ENCODE results near the gene PHACTR2.
"Not testable (repeated sequence)": the region's sequence is repeated elsewhere in the genome, so short reads cannot be mapped to it uniquely, and the experiment has no call there.

The PHACTR2 gene

DNA sequence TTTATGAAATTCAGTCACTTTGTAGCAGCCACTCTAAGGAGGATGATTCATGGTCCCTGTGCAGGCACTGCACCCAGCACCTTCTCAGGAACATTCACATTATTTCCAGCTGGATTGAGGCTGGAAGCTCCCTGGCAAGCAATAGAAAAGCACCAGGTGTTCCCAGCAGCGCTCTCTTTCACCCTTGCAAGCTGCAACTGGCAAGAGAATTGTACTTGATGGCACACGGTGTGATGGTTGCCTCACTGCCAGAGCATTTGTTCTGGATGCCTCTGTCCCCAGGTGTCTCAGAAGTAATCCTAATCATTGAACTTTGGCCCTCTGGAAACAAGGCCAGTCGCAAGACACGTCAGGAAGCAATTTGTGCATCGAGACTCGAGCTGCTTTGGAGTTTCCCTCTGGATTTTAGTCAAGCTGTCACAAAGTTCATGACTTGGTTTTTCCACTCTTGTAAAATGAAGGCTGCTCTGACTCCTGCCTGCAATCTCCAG is 24.9 kb upstream of the PHACTR2 start:
- H3K4me2 ChIP-seq (ENCODE audit: insufficient read depth, low read length) = no peak overlapping the region
- H3K27ac ChIP-seq (ENCODE audit: low read length) = no peak overlapping the region
- no peaks in the 10 kb centered on the region for H4K20me1 ChIP-seq (ENCODE audit: insufficient read depth, low read length)
- no peaks in the 10 kb centered on the region for H3K27me3 ChIP-seq (ENCODE audit: insufficient read depth, low read length, poor library complexity)
- no peak overlapping the region for H3K9ac ChIP-seq (ENCODE audit: low read depth, low read length)
- H3K79me2 ChIP-seq (ENCODE audit: insufficient read depth, low read length) = no peaks in the 10 kb centered on the region
- no peaks in the 10 kb centered on the region for H3K36me3 ChIP-seq (ENCODE audit: insufficient read depth, low read length)
- ATAC-seq (ENCODE audit: insufficient read depth, low read depth) (no peak), DNase-seq (no peak)
- no peak overlapping the region for H2AFZ ChIP-seq (ENCODE audit: low read depth, low read length)
- TF ChIP-seq, protein P1, sequence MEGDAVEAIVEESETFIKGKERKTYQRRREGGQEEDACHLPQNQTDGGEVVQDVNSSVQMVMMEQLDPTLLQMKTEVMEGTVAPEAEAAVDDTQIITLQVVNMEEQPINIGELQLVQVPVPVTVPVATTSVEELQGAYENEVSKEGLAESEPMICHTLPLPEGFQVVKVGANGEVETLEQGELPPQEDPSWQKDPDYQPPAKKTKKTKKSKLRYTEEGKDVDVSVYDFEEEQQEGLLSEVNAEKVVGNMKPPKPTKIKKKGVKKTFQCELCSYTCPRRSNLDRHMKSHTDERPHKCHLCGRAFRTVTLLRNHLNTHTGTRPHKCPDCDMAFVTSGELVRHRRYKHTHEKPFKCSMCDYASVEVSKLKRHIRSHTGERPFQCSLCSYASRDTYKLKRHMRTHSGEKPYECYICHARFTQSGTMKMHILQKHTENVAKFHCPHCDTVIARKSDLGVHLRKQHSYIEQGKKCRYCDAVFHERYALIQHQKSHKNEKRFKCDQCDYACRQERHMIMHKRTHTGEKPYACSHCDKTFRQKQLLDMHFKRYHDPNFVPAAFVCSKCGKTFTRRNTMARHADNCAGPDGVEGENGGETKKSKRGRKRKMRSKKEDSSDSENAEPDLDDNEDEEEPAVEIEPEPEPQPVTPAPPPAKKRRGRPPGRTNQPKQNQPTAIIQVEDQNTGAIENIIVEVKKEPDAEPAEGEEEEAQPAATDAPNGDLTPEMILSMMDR (IDR thresholded peaks at IDR 0.05; ENCODE audit: borderline replicate concordance, extremely low read depth, low read length, poor library complexity, severe bottlenecking) = no peak
- TF ChIP-seq EZH2 (IDR thresholded peaks at IDR 0.05; ENCODE audit: borderline replicate concordance, low read depth, low read length, severe bottlenecking) = no peak
- H3K4me1 ChIP-seq (ENCODE audit: insufficient read depth, low read length) = no peaks in the 10 kb centered on the region
- H3K9me3 ChIP-seq (ENCODE audit: insufficient read depth, low read length, severe bottlenecking) = no peaks in the 10 kb centered on the region
- no peak overlapping the region for H3K4me3 ChIP-seq (ENCODE audit: low read depth in 1 of 2, low read length in 2 of 2)

DNA sequence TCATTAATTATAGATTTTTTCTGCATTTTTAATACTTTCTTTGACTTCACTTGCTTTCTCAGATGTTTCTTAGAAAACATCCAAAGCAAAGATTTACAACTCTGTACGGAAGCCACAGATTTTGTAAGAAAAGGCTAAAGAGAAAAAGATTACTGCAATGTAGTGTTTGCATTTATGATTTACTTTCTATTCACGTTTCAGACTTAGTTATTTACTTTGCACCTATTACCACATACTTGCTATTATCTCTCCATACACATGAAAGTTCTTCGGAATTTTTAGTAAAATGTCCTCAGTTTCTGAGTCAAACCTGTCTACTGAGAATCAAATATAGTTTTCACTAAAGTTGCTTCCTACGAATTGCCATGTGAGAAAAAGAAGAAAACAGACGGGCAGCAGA is 22.2 kb upstream of the PHACTR2 start:
- TF ChIP-seq, protein P1 (IDR thresholded peaks at IDR 0.05; ENCODE audit: borderline replicate concordance, extremely low read depth, low read length, poor library complexity, severe bottlenecking) = no peak
- no peak for TF ChIP-seq EZH2 (IDR thresholded peaks at IDR 0.05; ENCODE audit: borderline replicate concordance, low read depth, low read length, severe bottlenecking)
- no peak for ATAC-seq (ENCODE audit: insufficient read depth, low read depth)
- no peak overlapping the region for H3K27ac ChIP-seq (ENCODE audit: low read length)
- no peak overlapping the region for H3K9ac ChIP-seq (ENCODE audit: low read depth, low read length)
- no peaks in the 10 kb centered on the region for H3K9me3 ChIP-seq (ENCODE audit: insufficient read depth, low read length, severe bottlenecking)
- H3K4me1 ChIP-seq (ENCODE audit: insufficient read depth, low read length) = no peaks in the 10 kb centered on the region
- DNase-seq = no peak
- H3K4me3 ChIP-seq (ENCODE audit: low read depth in 1 of 2, low read length in 2 of 2) = no peak overlapping the region
- H3K4me2 ChIP-seq (ENCODE audit: insufficient read depth, low read length) = no peak overlapping the region
- H4K20me1 ChIP-seq (ENCODE audit: insufficient read depth, low read length) = no peaks in the 10 kb centered on the region
- no peaks in the 10 kb centered on the region for H3K27me3 ChIP-seq (ENCODE audit: insufficient read depth, low read length, poor library complexity)
- no peaks in the 10 kb centered on the region for H3K36me3 ChIP-seq (ENCODE audit: insufficient read depth, low read length)
- no peak overlapping the region for H2AFZ ChIP-seq (ENCODE audit: low read depth, low read length)
- H3K79me2 ChIP-seq (ENCODE audit: insufficient read depth, low read length) = no peaks in the 10 kb centered on the region

DNA sequence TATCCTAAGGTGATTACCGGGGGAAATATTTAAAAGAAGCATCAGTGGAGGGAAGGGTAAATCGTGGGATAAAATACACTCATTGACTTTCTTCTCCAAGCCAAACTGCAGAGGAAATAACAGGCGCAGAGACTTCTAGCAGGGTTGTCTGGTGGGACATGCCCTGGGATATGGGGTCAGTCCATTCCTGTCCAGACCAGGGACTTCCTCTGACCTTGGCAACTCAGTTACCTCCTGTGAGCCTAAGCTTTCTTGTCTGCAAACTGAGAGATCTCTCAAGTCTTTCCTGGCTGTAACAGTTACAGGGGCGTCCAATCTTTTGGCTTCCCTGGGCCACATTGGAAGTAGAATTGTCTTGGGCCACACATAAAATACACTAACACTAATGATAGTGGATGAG is 21.7 kb upstream of the PHACTR2 start:
- no peaks in the 10 kb centered on the region for H3K36me3 ChIP-seq (ENCODE audit: insufficient read depth, low read length)
- H3K4me2 ChIP-seq (ENCODE audit: insufficient read depth, low read length) = no peak overlapping the region
- H4K20me1 ChIP-seq (ENCODE audit: insufficient read depth, low read length) = no peaks in the 10 kb centered on the region
- no peaks in the 10 kb centered on the region for H3K79me2 ChIP-seq (ENCODE audit: insufficient read depth, low read length)
- TF ChIP-seq EZH2 (IDR thresholded peaks at IDR 0.05; ENCODE audit: borderline replicate concordance, low read depth, low read length, severe bottlenecking) = no peak
- TF ChIP-seq, protein P1 (IDR thresholded peaks at IDR 0.05; ENCODE audit: borderline replicate concordance, extremely low read depth, low read length, poor library complexity, severe bottlenecking) = no peak
- no peaks in the 10 kb centered on the region for H3K27me3 ChIP-seq (ENCODE audit: insufficient read depth, low read length, poor library complexity)
- H3K4me1 ChIP-seq (ENCODE audit: insufficient read depth, low read length) = no peaks in the 10 kb centered on the region
- H3K9ac ChIP-seq (ENCODE audit: low read depth, low read length) = no peak overlapping the region
- no peak overlapping the region for H3K4me3 ChIP-seq (ENCODE audit: low read depth in 1 of 2, low read length in 2 of 2)
- ATAC-seq (ENCODE audit: insufficient read depth, low read depth) (no peak), DNase-seq (no peak)
- no peak overlapping the region for H3K27ac ChIP-seq (ENCODE audit: low read length)
- H3K9me3 ChIP-seq (ENCODE audit: insufficient read depth, low read length, severe bottlenecking) = no peaks in the 10 kb centered on the region
- H2AFZ ChIP-seq (ENCODE audit: low read depth, low read length) = no peak overlapping the region

DNA sequence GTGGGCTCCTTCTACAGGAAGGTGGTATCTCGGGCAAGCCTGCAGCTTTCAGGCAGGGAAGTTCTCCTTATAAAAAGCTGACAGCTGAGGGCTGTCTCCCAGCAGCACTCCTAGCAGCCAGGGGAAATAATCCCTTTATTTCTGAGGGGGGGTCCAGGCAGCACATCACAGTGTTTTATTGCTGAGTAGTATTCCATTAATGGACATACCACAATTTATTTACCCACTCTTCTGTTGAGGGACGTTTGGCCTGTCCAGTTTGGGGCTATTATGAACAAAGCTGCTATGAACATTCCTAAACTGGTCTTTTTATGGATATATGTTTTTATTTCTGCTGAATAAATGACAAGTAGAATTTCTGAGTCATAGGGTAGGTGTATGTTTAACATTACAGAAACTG is 20.0 kb upstream of the PHACTR2 start:
- Histone ChIP-seq H4K20me1 (ENCODE audit: insufficient read depth, low read length) (no peaks in the 10 kb centered on the region), H3K9me3 (ENCODE audit: insufficient read depth, low read length, severe bottlenecking) (no peaks in the 10 kb centered on the region), H3K4me2 (ENCODE audit: insufficient read depth, low read length) (no peak overlapping the region), H3K27ac (ENCODE audit: low read length) (no peak overlapping the region), H3K79me2 (ENCODE audit: insufficient read depth, low read length) (no peaks in the 10 kb centered on the region), H3K27me3 (ENCODE audit: insufficient read depth, low read length, poor library complexity) (no peaks in the 10 kb centered on the region), H2AFZ (ENCODE audit: low read depth, low read length) (no peak overlapping the region), H3K4me3 (ENCODE audit: low read depth in 1 of 2, low read length in 2 of 2) (no peak overlapping the region), H3K9ac (ENCODE audit: low read depth, low read length) (no peak overlapping the region), H3K36me3 (ENCODE audit: insufficient read depth, low read length) (no peaks in the 10 kb centered on the region), H3K4me1 (ENCODE audit: insufficient read depth, low read length) (no peaks in the 10 kb centered on the region)
- DNase-seq (no peak), ATAC-seq (ENCODE audit: insufficient read depth, low read depth) (no peak)
- TF ChIP-seq EZH2 (IDR thresholded peaks at IDR 0.05; ENCODE audit: borderline replicate concordance, low read depth, low read length, severe bottlenecking) = no peak
- TF ChIP-seq, protein P1 (IDR thresholded peaks at IDR 0.05; ENCODE audit: borderline replicate concordance, extremely low read depth, low read length, poor library complexity, severe bottlenecking) = no peak

DNA sequence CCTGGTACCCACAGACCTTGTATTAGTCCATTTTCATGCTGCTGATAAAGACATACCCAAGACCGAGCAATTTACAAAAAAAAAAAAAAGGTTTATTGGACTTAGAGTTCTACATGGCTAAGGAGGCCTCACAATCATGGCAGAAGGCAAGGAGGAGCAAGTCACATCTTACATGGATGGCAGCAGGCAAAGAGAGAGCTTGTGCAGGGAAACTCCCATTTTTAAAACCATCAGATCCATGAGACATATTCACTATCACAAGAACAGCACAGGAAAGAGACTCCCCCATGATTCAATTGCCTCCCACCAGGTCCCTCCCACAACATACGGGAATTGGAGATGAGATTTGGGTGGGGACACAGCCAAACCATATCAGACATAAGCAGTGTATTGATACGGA is 17.6 kb upstream of the PHACTR2 start:
- not testable (repeated sequence) for H3K4me3 ChIP-seq (ENCODE audit: low read depth in 1 of 2, low read length in 2 of 2); H2AFZ ChIP-seq (ENCODE audit: low read depth, low read length); H3K4me1 ChIP-seq (ENCODE audit: insufficient read depth, low read length); DNase-seq; H3K27ac ChIP-seq (ENCODE audit: low read length); H3K4me2 ChIP-seq (ENCODE audit: insufficient read depth, low read length); H3K9me3 ChIP-seq (ENCODE audit: insufficient read depth, low read length, severe bottlenecking); H3K79me2 ChIP-seq (ENCODE audit: insufficient read depth, low read length); H3K27me3 ChIP-seq (ENCODE audit: insufficient read depth, low read length, poor library complexity); H3K36me3 ChIP-seq (ENCODE audit: insufficient read depth, low read length); ATAC-seq (ENCODE audit: insufficient read depth, low read depth); H4K20me1 ChIP-seq (ENCODE audit: insufficient read depth, low read length); H3K9ac ChIP-seq (ENCODE audit: low read depth, low read length)
